SK-N-SH (cell line): Measurements from ENCODE around the gene OBP2A.

Experiments used
- CHD2 ChIP-seq: fragments of 150-350 bp; IDR thresholded peaks from 2 replicates; pipeline ENCODE4 v1.6.1; 2018; ENCODE audit warnings: low read length; ENCODE audit not compliant: partially characterized antibody
- EP300 ChIP-seq, 2 experiments: IDR thresholded peaks; 2 replicates each; pipeline versions ENCODE4 v1.4.0 to v1.6.1; 2012; ENCODE audit warnings: borderline replicate concordance in 1 of 2, low read depth in 1 of 2, low read length in 1 of 2
- EZH2phosphoT487 ChIP-seq: fragments of 200-600 bp; sonication (generic); IDR thresholded peaks from 2 replicates; pipeline ENCODE4 v1.6.1; 2017; ENCODE audit warnings: low read depth, mixed run types, mild to moderate bottlenecking, antibody characterized with exemption, moderate library complexity, borderline replicate concordance
- FOXM1 ChIP-seq: IDR thresholded peaks from 2 replicates; pipeline ENCODE4 v1.4.0; 2012; ENCODE audit warnings: low read depth, mild to moderate bottlenecking
- MXI1 ChIP-seq: IDR thresholded peaks from 2 replicates; pipeline ENCODE4 v1.6.1; 2012; ENCODE audit warnings: mild to moderate bottlenecking, low read depth, low read length, improper control_type of control experiment
- NFIC ChIP-seq: IDR thresholded peaks from 2 replicates; pipeline ENCODE4 v1.4.0; 2012; ENCODE audit warnings: borderline replicate concordance
- RFX5 ChIP-seq: IDR thresholded peaks from 2 replicates; pipeline ENCODE4 v1.6.1; 2012; ENCODE audit warnings: mild to moderate bottlenecking, improper control_type of control experiment, low read length
- SMC3 ChIP-seq: IDR thresholded peaks from 2 replicates; pipeline ENCODE4 v1.6.1; 2012; ENCODE audit warnings: low read depth, low read length, improper control_type of control experiment
- TAF1 ChIP-seq: IDR thresholded peaks from 2 replicates; pipeline ENCODE4 v1.6.1; 2012; ENCODE audit warnings: low read depth, mild to moderate bottlenecking, low read length, moderate library complexity, borderline replicate concordance
- TF ChIP-seq, protein P1 (sequence below): fragments of 200-600 bp; sonication (generic); IDR thresholded peaks from 2 replicates; pipeline ENCODE4 v1.6.1; 2017; ENCODE audit warnings: antibody characterized with exemption, mild to moderate bottlenecking, moderate library complexity
- TF ChIP-seq, protein P2 (sequence below): fragments of 150-350 bp; IDR thresholded peaks from 2 replicates; pipeline ENCODE4 v1.6.1; 2017; ENCODE audit warnings: antibody characterized with exemption, low read length, low read depth, borderline replicate concordance
- TF ChIP-seq, protein P3 (sequence below): IDR thresholded peaks from 2 replicates; pipeline ENCODE4 v1.4.0; 2012; ENCODE audit warnings: low read depth
- TF ChIP-seq, protein P4 (sequence below): IDR thresholded peaks from 2 replicates; pipeline ENCODE4 v1.6.1; 2012; ENCODE audit warnings: mild to moderate bottlenecking, low read depth, low read length, moderate library complexity

DNA sequence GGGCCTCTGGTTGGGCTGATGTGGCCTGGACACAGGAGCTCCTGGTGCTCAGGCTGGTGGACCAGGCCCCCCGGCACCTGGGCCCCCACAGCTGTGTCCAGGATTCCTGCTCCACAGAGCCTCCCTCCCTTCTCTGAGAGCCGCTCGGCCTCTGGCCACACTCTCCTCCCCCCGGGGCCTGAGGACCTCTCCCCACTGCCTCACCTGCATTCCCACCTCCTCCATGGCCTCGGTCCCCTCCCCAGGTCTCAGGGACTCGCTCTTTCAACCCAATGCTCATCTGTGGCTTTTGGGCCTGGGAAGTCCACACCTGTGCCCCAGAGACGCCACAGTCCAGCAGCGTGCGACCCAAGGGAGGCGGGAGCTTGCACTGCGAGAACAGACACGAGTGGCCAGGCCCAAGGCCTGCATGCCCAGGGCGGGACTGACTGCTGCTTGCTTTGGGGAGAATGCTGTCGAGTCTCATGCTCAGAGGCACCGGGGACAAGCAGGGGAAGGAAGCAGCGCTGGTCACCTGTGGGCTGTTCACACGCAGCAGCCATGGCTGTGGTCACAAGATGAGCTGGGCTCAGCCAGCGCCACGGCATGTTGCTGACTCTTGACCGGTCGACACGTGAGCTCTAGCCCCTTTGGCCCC, 30.2 kb downstream of the OBP2A start:
- TF ChIP-seq MXI1: no peak
- no peak for TF ChIP-seq SMC3
- TF ChIP-seq, protein P1, sequence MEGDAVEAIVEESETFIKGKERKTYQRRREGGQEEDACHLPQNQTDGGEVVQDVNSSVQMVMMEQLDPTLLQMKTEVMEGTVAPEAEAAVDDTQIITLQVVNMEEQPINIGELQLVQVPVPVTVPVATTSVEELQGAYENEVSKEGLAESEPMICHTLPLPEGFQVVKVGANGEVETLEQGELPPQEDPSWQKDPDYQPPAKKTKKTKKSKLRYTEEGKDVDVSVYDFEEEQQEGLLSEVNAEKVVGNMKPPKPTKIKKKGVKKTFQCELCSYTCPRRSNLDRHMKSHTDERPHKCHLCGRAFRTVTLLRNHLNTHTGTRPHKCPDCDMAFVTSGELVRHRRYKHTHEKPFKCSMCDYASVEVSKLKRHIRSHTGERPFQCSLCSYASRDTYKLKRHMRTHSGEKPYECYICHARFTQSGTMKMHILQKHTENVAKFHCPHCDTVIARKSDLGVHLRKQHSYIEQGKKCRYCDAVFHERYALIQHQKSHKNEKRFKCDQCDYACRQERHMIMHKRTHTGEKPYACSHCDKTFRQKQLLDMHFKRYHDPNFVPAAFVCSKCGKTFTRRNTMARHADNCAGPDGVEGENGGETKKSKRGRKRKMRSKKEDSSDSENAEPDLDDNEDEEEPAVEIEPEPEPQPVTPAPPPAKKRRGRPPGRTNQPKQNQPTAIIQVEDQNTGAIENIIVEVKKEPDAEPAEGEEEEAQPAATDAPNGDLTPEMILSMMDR: no peak
- TF ChIP-seq, protein P2, sequence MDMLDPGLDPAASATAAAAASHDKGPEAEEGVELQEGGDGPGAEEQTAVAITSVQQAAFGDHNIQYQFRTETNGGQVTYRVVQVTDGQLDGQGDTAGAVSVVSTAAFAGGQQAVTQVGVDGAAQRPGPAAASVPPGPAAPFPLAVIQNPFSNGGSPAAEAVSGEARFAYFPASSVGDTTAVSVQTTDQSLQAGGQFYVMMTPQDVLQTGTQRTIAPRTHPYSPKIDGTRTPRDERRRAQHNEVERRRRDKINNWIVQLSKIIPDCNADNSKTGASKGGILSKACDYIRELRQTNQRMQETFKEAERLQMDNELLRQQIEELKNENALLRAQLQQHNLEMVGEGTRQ: no peak
- no peak for TF ChIP-seq EP300 (IDR thresholded peaks at IDR 0.05; ENCODE audit: borderline replicate concordance in 1 of 2, low read depth in 1 of 2, low read length in 1 of 2)
- no peak for TF ChIP-seq TAF1
- no peak for TF ChIP-seq RFX5
- TF ChIP-seq EZH2phosphoT487: no peak
- TF ChIP-seq, protein P3, sequence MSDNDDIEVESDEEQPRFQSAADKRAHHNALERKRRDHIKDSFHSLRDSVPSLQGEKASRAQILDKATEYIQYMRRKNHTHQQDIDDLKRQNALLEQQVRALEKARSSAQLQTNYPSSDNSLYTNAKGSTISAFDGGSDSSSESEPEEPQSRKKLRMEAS: no peak
- no peak for TF ChIP-seq FOXM1
- TF ChIP-seq NFIC: no peak
- TF ChIP-seq CHD2: no peak
- TF ChIP-seq, protein P4, sequence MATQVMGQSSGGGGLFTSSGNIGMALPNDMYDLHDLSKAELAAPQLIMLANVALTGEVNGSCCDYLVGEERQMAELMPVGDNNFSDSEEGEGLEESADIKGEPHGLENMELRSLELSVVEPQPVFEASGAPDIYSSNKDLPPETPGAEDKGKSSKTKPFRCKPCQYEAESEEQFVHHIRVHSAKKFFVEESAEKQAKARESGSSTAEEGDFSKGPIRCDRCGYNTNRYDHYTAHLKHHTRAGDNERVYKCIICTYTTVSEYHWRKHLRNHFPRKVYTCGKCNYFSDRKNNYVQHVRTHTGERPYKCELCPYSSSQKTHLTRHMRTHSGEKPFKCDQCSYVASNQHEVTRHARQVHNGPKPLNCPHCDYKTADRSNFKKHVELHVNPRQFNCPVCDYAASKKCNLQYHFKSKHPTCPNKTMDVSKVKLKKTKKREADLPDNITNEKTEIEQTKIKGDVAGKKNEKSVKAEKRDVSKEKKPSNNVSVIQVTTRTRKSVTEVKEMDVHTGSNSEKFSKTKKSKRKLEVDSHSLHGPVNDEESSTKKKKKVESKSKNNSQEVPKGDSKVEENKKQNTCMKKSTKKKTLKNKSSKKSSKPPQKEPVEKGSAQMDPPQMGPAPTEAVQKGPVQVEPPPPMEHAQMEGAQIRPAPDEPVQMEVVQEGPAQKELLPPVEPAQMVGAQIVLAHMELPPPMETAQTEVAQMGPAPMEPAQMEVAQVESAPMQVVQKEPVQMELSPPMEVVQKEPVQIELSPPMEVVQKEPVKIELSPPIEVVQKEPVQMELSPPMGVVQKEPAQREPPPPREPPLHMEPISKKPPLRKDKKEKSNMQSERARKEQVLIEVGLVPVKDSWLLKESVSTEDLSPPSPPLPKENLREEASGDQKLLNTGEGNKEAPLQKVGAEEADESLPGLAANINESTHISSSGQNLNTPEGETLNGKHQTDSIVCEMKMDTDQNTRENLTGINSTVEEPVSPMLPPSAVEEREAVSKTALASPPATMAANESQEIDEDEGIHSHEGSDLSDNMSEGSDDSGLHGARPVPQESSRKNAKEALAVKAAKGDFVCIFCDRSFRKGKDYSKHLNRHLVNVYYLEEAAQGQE: no peak
